Right renal cortex interstitium (tissue), 3 donors: ENCODE data around the gene RHAG. TPM values are rescaled to one million over a fixed set of nuclear protein-coding genes. Genes with fewer than 3 reads are reported as not detected.
"Not testable (repeated sequence)": the region's sequence is repeated elsewhere in the genome, so short reads cannot be mapped to it uniquely, and the experiment has no call there.

Experiments used
- DNase-seq, 3 donors: peaks; one replicate each; pipeline ENCODE4 v3.0.0-alpha.2; 2013; ENCODE audit warnings: low read depth in 3 of 3, low spot score in 2 of 3
- polyA plus RNA-seq, 3 donors: library from polyadenylated mRNA; unstranded; fragments of 120-200 nt; gene quantifications; one replicate each; pipeline ENCODE4 v1.2.1, GENCODE V29; 2013; ENCODE audit not compliant: insufficient read length in 3 of 3

The RHAG gene
- polyA plus RNA-seq, result 1 to 10 TPM in 1 of 3 donors, under 1 TPM in 2; 0.67 to 1.6 (median 0.80) TPM

GRCh38 chr6:49636713-49637349 is at the start of gene RHAG:
RHAG (minus strand) TSS chr6:49636839; CDS start chr6:49636812, 27 bp downstream.
- no peak for DNase-seq

- no peak for DNase-seq
Observed at GRCh38 chr6:49676671-49677281, 40.1 kb upstream of the RHAG start.

- no peak for DNase-seq
Observed at GRCh38 chr6:49675816-49676215, 39.2 kb upstream of the RHAG start.

GRCh38 chr6:49668083-49668511 is 31.5 kb upstream of the RHAG start:
- no peak for DNase-seq

- DNase-seq, result no peak
Observed at GRCh38 chr6:49666930-49667757, 30.5 kb upstream of the RHAG start.

- DNase-seq, result no peak
Observed at GRCh38 chr6:49666480-49666879, 29.8 kb upstream of the RHAG start.

- no peak for DNase-seq
Observed at GRCh38 chr6:49664817-49665216, 28.2 kb upstream of the RHAG start.

- not testable (repeated sequence) for DNase-seq
Observed at GRCh38 chr6:49664054-49664453, 27.4 kb upstream of the RHAG start.

- no peak for DNase-seq
Observed at GRCh38 chr6:49662892-49663261, 26.2 kb upstream of the RHAG start.

GRCh38 chr6:49662231-49662891 is 25.7 kb upstream of the RHAG start:
- no peak for DNase-seq

- DNase-seq, result no peak
Observed at GRCh38 chr6:49653942-49654341, 17.3 kb upstream of the RHAG start.

GRCh38 chr6:49653438-49653837 is 16.8 kb upstream of the RHAG start:
- no peak for DNase-seq

- DNase-seq, result no peak
Observed at GRCh38 chr6:49651239-49651638, 14.6 kb upstream of the RHAG start.

- DNase-seq, result no peak
Observed at GRCh38 chr6:49649988-49650387, 13.3 kb upstream of the RHAG start.

GRCh38 chr6:49648036-49648435 is 11.4 kb upstream of the RHAG start:
- DNase-seq, result no peak

GRCh38 chr6:49647476-49647875 is 10.8 kb upstream of the RHAG start:
- DNase-seq, result no peak

- DNase-seq, result no peak
Observed at GRCh38 chr6:49646942-49647341, 10.3 kb upstream of the RHAG start.

GRCh38 chr6:49646130-49646824 is 9.6 kb upstream of the RHAG start:
- no peak for DNase-seq

GRCh38 chr6:49645139-49645538 is 8.5 kb upstream of the RHAG start:
- no peak for DNase-seq

GRCh38 chr6:49639177-49639817 is 2.7 kb upstream of the RHAG start:
- no peak for DNase-seq
